ENCODE data around the gene INS. TPM values are rescaled to one million over a fixed set of nuclear protein-coding genes. Genes with fewer than 3 reads are reported as not detected.

Gene INS
- total and polyA plus RNA-seq, 2 of the 4 experiments (the other 2 are of a cell fraction), result not detected

DNA sequence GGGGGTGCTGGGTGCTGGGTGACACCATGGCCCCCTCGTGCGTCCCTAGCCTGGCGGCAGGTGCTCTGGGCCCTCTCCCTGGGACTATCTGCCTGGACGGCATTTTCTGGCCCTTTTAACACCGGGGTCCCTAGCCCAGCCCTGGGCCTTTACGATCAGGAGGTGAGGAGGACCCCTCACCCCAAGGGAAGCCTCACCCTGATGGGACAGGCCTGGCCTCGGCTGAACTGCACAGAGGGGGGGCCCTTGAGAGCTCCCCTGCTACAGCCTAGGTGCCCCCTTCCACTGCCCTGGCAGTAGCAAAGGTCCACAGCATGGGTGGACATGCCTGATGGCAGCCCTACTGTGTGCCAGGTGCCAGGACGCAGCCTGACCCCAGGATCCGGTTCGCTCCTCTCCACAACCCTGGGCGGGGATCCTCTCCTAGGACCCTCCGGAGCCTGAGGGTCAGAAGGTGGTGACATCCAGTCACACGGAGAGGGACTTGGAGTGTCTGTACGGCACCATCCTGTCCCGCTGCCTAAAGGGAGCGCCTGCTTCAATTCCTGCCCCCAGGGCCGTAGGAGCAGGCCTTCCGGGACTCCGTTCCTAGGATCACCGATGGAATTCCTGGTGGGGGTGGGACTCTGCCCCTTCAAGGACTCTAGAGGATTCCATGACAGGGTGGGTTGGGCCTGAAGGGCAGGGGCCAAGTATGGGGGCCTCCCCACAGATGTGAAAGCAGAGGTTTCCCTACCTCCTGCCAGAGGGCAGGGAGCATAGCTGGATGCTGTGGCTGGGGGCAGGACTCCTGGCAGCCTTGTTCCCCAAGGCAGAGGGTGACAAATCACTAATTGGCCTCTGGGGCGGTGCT is 43.6 kb upstream of the INS start:
- DNase-seq (no peak), ATAC-seq (ENCODE audit: low read depth) (no peak)
- Histone ChIP-seq H3K9me3 (ENCODE audit: control insufficient read depth, insufficient read depth, low read length) (peaks cover 5% of the 10 kb centered on the region; the same call in 1 of the 2 replicates), H3K56ac (ENCODE audit: extremely low read depth, insufficient read depth, low read length) (no peak overlapping the region), H3K27ac (ENCODE audit: insufficient read depth, low read length) (no peak overlapping the region), H3K4me3 (ENCODE audit: insufficient read depth, low read depth, low read length) (no peak overlapping the region), H2AFZ (replicated peaks; ENCODE audit: low read length, poor library complexity) (peak overlapping the region; percentile 43), H3K23ac (ENCODE audit: low read depth, low read length) (no peak overlapping the region), H3K4me1 (ENCODE audit: control insufficient read depth, insufficient read depth, low read length) (no peaks in the 10 kb centered on the region), H2AK9ac (replicated peaks; ENCODE audit: low read depth, low read length, poor library complexity) (no peak overlapping the region), H2AK5ac (ENCODE audit: low read depth, low read length) (no peak overlapping the region), H3K79me1 (ENCODE audit: low read depth in 1 of 2, low read length in 2 of 2) (no peaks in the 10 kb centered on the region), H2BK20ac (ENCODE audit: low read depth, low read length) (no peak overlapping the region), H4K8ac (ENCODE audit: low read depth in 2 of 2, low read length in 2 of 2) (no peak overlapping the region), H3K36me3 (ENCODE audit: control insufficient read depth, insufficient read depth, low read length) (no peaks in the 10 kb centered on the region), H3K4ac (ENCODE audit: low read depth, low read length) (no peak overlapping the region), H3K18ac (ENCODE audit: low read depth, low read length) (no peak overlapping the region), H3K27me3 (ENCODE audit: control insufficient read depth, insufficient read depth, low read length) (peaks cover 16% of the 10 kb centered on the region), H3K4me2 (ENCODE audit: low read depth, low read length) (no peak overlapping the region), H4K5ac (ENCODE audit: low read depth, low read length) (no peak overlapping the region), H3K9ac (ENCODE audit: low read depth, low read length) (no peak overlapping the region), H3K14ac (replicated peaks; ENCODE audit: low read depth, low read length) (no peak overlapping the region), H4K20me1 (ENCODE audit: insufficient read depth, low read length) (no peaks in the 10 kb centered on the region), H2BK120ac (ENCODE audit: low read depth, low read length) (no peak overlapping the region), H4K91ac (ENCODE audit: insufficient read depth, low read depth, low read length) (no peak overlapping the region), H2BK5ac (ENCODE audit: low read depth, low read length, poor library complexity, severe bottlenecking) (no peak overlapping the region), H2BK15ac (ENCODE audit: low read depth, low read length) (no peak overlapping the region), H3K9me1 (ENCODE audit: insufficient read depth, low read length) (no peaks in the 10 kb centered on the region)
- intact Hi-C loops (cut with micrococcal nuclease) (no loop called here), in situ Hi-C loops (cut with MboI; ENCODE audit: low sequenced_read_pairs) (loop anchor here (5.0 kb wide), 1 partner anchor 213 kb away; no protein-coding TSS in a partner anchor), dilution Hi-C loops (cut with HindIII; ENCODE audit: low sequenced_read_pairs, unreplicated experiment) (no loop called here)
- BruUV-seq (replicated peaks), result no TSS peak
- POLR2A ChIA-PET (ENCODE audit: unreplicated experiment), result no interaction called here
- CTCF ChIA-PET, result no interaction called here
- TF ChIP-seq SMC3 (IDR thresholded peaks at IDR 0.05; ENCODE audit: low read depth, low read length), result no peak
- TF ChIP-seq MAFK (IDR thresholded peaks at IDR 0.05; ENCODE audit: low read depth, low read length), result no peak
- no peak for TF ChIP-seq RAD21 (IDR thresholded peaks at IDR 0.05; ENCODE audit: low read length)
- no peak for TF ChIP-seq MXI1 (IDR thresholded peaks at IDR 0.05; ENCODE audit: borderline replicate concordance, low read depth, low read length)
- no peak for TF ChIP-seq BHLHE40 (IDR thresholded peaks at IDR 0.05; ENCODE audit: low read depth, low read length)
- TF ChIP-seq CHD1 (IDR thresholded peaks at IDR 0.05; ENCODE audit: low read depth, low read length), result no peak
- TF ChIP-seq, protein P1, sequence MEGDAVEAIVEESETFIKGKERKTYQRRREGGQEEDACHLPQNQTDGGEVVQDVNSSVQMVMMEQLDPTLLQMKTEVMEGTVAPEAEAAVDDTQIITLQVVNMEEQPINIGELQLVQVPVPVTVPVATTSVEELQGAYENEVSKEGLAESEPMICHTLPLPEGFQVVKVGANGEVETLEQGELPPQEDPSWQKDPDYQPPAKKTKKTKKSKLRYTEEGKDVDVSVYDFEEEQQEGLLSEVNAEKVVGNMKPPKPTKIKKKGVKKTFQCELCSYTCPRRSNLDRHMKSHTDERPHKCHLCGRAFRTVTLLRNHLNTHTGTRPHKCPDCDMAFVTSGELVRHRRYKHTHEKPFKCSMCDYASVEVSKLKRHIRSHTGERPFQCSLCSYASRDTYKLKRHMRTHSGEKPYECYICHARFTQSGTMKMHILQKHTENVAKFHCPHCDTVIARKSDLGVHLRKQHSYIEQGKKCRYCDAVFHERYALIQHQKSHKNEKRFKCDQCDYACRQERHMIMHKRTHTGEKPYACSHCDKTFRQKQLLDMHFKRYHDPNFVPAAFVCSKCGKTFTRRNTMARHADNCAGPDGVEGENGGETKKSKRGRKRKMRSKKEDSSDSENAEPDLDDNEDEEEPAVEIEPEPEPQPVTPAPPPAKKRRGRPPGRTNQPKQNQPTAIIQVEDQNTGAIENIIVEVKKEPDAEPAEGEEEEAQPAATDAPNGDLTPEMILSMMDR (conservative IDR thresholded peaks at IDR 0.05; ENCODE audit: low read depth, low read length), result no peak
- no peak for TF ChIP-seq POLR2A (IDR thresholded peaks at IDR 0.05; ENCODE audit: low read depth, low read length)
- TF ChIP-seq NFE2L2 (IDR thresholded peaks at IDR 0.05; ENCODE audit: low read depth, low read length), result no peak
- WGBS, 2 experiments (ENCODE audit: extremely low coverage in 2 of 2, insufficient read length in 1 of 2), result 67% methylated on average over 11 of the region's 21 CpGs; no CpG with 5 or more reads in 1 of the 2 experiments

Data from IMR-90 (cell line).